Measurements from ENCODE around the gene ANO10.

- TF ChIP-seq POLR2AphosphoS5 (IDR thresholded peaks at IDR 0.05) (no peak), CTCF (IDR thresholded peaks at IDR 0.05) (no peak), EP300 (IDR thresholded peaks at IDR 0.05) (no peak)
These were observed 13.1 kb downstream of the ANO10 start for GRCh38 chr3:43608751-43609150.
